ENCODE results near the gene C19orf38.

The C19orf38 gene

DNA sequence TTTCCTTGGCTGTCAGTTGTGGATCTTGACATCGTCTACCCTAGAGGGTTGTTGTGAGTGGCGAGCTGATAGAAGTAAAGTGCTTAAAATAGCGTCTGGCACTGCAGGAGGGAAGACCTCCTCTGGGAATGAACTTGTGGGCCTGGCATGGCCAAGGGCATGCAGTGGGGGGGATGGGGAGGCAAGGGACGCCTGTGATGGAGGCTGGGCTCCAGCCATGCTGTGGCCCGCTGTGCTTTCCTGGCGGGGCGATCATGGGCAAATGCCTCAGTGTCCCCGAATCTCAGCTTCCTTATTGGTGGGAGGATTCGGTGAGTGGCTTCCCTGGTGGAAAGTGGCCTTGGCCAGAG lies 33.9 kb downstream of the C19orf38 start:
- no peak for DNase-seq
- Histone ChIP-seq H3K9ac (ENCODE audit: low read depth, low read length) (no peak overlapping the region), H3K79me2 (ENCODE audit: insufficient read depth, low read length) (peaks cover 94% of the 10 kb centered on the region), H3K9me3 (ENCODE audit: insufficient read depth, low read length, severe bottlenecking) (no peaks in the 10 kb centered on the region), H3K36me3 (ENCODE audit: insufficient read depth, low read length) (peaks cover 16% of the 10 kb centered on the region), H3K4me3 (ENCODE audit: low read depth in 1 of 2, low read length in 2 of 2) (no peak overlapping the region), H3K27ac (ENCODE audit: low read length) (no peak overlapping the region), H3K4me1 (ENCODE audit: insufficient read depth, low read length) (peaks cover 3% of the 10 kb centered on the region; the same call in 1 of the 2 replicates), H3K27me3 (ENCODE audit: insufficient read depth, low read length, poor library complexity) (no peaks in the 10 kb centered on the region), H4K20me1 (ENCODE audit: insufficient read depth, low read length) (peaks cover 54% of the 10 kb centered on the region), H3K4me2 (ENCODE audit: insufficient read depth, low read length) (no peak overlapping the region), H2AFZ (ENCODE audit: low read depth, low read length) (no peak overlapping the region)
- no peak for ATAC-seq (ENCODE audit: insufficient read depth, low read depth)
- TF ChIP-seq EZH2 (IDR thresholded peaks at IDR 0.05; ENCODE audit: borderline replicate concordance, low read depth, low read length, severe bottlenecking): no peak
- TF ChIP-seq, protein P1, sequence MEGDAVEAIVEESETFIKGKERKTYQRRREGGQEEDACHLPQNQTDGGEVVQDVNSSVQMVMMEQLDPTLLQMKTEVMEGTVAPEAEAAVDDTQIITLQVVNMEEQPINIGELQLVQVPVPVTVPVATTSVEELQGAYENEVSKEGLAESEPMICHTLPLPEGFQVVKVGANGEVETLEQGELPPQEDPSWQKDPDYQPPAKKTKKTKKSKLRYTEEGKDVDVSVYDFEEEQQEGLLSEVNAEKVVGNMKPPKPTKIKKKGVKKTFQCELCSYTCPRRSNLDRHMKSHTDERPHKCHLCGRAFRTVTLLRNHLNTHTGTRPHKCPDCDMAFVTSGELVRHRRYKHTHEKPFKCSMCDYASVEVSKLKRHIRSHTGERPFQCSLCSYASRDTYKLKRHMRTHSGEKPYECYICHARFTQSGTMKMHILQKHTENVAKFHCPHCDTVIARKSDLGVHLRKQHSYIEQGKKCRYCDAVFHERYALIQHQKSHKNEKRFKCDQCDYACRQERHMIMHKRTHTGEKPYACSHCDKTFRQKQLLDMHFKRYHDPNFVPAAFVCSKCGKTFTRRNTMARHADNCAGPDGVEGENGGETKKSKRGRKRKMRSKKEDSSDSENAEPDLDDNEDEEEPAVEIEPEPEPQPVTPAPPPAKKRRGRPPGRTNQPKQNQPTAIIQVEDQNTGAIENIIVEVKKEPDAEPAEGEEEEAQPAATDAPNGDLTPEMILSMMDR (IDR thresholded peaks at IDR 0.05; ENCODE audit: borderline replicate concordance, extremely low read depth, low read length, poor library complexity, severe bottlenecking): no peak

DNA sequence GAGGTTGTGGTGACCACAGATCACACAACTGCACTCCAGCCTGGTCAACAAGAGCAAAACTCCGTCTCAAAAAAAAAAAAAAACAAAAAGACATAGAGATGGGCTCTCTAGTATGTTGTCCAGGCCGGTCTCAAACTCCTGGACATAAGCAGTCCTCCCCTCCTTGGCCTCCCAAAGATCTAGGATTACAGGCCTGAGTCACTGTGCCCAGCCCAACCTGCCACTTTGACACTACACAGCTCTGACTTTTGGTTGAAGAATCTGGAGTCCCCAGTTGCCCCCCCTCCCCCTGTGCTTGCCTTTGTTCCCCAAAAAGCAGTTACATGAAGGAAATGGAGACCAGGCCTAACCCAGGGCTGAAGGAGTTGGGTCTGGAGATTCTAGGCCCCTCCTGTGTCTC lies 36.1 kb downstream of the C19orf38 start:
- Histone ChIP-seq H3K79me2 (ENCODE audit: insufficient read depth, low read length) (peaks cover 96% of the 10 kb centered on the region), H3K36me3 (ENCODE audit: insufficient read depth, low read length) (peaks cover 15% of the 10 kb centered on the region), H2AFZ (ENCODE audit: low read depth, low read length) (no peak overlapping the region), H3K4me2 (ENCODE audit: insufficient read depth, low read length) (no peak overlapping the region), H3K27me3 (ENCODE audit: insufficient read depth, low read length, poor library complexity) (no peaks in the 10 kb centered on the region), H4K20me1 (ENCODE audit: insufficient read depth, low read length) (peaks cover 66% of the 10 kb centered on the region), H3K4me3 (ENCODE audit: low read depth in 1 of 2, low read length in 2 of 2) (no peak overlapping the region), H3K9ac (ENCODE audit: low read depth, low read length) (no peak overlapping the region), H3K9me3 (ENCODE audit: insufficient read depth, low read length, severe bottlenecking) (no peaks in the 10 kb centered on the region), H3K27ac (ENCODE audit: low read length) (no peak overlapping the region), H3K4me1 (ENCODE audit: insufficient read depth, low read length) (no peaks in the 10 kb centered on the region)
- ATAC-seq (ENCODE audit: insufficient read depth, low read depth): no peak
- DNase-seq: no peak
- TF ChIP-seq EZH2 (IDR thresholded peaks at IDR 0.05; ENCODE audit: borderline replicate concordance, low read depth, low read length, severe bottlenecking): no peak
- TF ChIP-seq, protein P1 (IDR thresholded peaks at IDR 0.05; ENCODE audit: borderline replicate concordance, extremely low read depth, low read length, poor library complexity, severe bottlenecking): no peak

DNA sequence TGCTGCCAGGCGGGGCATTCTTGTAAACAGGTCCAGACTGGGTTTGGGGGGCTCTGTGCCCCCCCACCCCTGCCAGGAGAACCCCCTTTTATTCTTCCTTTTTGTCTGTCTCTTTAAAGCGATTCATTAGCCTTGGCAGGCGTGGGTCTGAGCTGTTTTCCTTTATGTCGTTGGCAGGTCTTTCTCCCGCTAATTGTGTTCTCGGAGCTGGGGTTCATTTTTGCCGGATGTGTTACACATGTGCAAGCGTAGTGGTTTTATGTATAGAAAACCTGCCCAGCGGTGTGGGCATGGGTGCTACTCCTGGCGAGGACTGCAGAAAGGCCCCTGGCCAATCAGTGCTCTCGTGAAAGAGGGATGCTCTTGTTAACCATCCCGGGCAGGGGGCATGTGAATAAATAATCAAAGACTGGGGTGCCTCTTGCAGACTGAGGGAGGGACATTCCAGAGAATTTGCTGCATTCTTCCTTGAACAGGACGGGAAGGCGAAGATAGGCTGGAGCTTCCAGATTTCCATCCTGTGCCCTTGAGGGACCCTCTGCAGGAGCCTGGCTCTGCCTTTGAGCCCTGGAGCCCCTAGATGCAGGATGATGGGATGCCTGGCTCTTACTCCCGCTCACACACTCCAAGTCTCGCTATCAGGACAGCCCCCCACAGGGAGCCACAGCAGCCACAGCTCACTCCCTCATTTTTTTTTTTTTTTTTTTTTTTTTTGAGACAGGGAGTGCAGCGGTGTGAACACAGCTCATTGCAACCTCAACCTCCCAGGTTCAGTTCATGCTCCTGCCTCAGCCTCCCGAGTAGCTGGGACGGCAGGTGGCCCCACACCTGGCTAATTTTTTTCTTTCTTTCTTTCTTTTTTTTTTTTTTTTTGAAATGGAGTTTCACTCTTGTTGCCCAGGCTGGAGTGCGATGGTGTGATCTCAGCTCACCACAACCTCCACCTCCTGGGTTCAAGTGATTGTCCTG lies 37.3 kb downstream of the C19orf38 start:
- Histone ChIP-seq H3K79me2 (ENCODE audit: insufficient read depth, low read length) (peaks cover 90% of the 10 kb centered on the region), H3K4me3 (ENCODE audit: low read depth in 1 of 2, low read length in 2 of 2) (no peak overlapping the region), H3K4me1 (ENCODE audit: insufficient read depth, low read length) (no peaks in the 10 kb centered on the region), H4K20me1 (ENCODE audit: insufficient read depth, low read length) (peaks cover 57% of the 10 kb centered on the region), H3K27ac (ENCODE audit: low read length) (no peak overlapping the region), H3K36me3 (ENCODE audit: insufficient read depth, low read length) (peaks cover 9% of the 10 kb centered on the region; the same call in 1 of the 2 replicates), H3K9ac (ENCODE audit: low read depth, low read length) (no peak overlapping the region), H3K4me2 (ENCODE audit: insufficient read depth, low read length) (no peak overlapping the region), H2AFZ (ENCODE audit: low read depth, low read length) (no peak overlapping the region), H3K9me3 (ENCODE audit: insufficient read depth, low read length, severe bottlenecking) (no peaks in the 10 kb centered on the region), H3K27me3 (ENCODE audit: insufficient read depth, low read length, poor library complexity) (no peaks in the 10 kb centered on the region)
- DNase-seq (no peak), ATAC-seq (ENCODE audit: insufficient read depth, low read depth) (no peak)
- TF ChIP-seq, protein P1 (IDR thresholded peaks at IDR 0.05; ENCODE audit: borderline replicate concordance, extremely low read depth, low read length, poor library complexity, severe bottlenecking): no peak
- no peak for TF ChIP-seq EZH2 (IDR thresholded peaks at IDR 0.05; ENCODE audit: borderline replicate concordance, low read depth, low read length, severe bottlenecking)
